Endothelial cell of umbilical vein (primary cell): Measurements from ENCODE around the gene CD63. TPM values are rescaled to one million over a fixed set of nuclear protein-coding genes. Genes with fewer than 3 reads are reported as not detected.

ENCODE experiments used
- BruUV-seq: library from RNA; stranded (reverse); fragments of 400-500 nt; replicated peaks from 2 replicates; lab custom pipeline; 2021; lab: Mats Ljungman, UMichigan
- CTCF ChIA-PET: fragments of 300-600, 350-600 bp; sonication (Branson Sonifier 250); formaldehyde crosslinking; loops from one replicate; lab custom pipeline; 2021; ENCODE audit warnings: antibody characterized with exemption, inconsistent platforms; lab: Charles Lee
- POLR2A ChIA-PET: fragments of 300-600, 350-600 bp; sonication (Branson Sonifier 250); formaldehyde crosslinking; loops from one replicate; lab custom pipeline; 2021; ENCODE audit warnings: antibody characterized with exemption, inconsistent platforms; lab: Charles Lee
- DNase-seq: peaks from one replicate; pipeline ENCODE4 v3.0.0-alpha.2; 2011; ENCODE audit warnings: low read depth, low spot score
- FAIRE-seq: peaks from 2 replicates; lab custom pipeline; 2011; peaks lifted over from hg19 to GRCh38; lab: Jason Lieb, UNC
- H2AFZ ChIP-seq: 2 replicates; pipeline ENCODE4 v1.6.0; 2012; ENCODE audit warnings: low read depth, low read length, control low read depth, inconsistent platforms
- H3K27ac ChIP-seq: 2 replicates; pipeline ENCODE4 v1.5.1; 2011; ENCODE audit warnings: low read depth, mild to moderate bottlenecking, control low read depth, low read length, moderate library complexity; ENCODE audit not compliant: insufficient read depth
- H3K27me3 ChIP-seq, 2 experiments: 2 replicates each; pipeline versions ENCODE4 v1.6.0 to v1.6.1; 2011; ENCODE audit warnings: low read length in 2 of 2, mixed read lengths in 1 of 2; ENCODE audit not compliant: control insufficient read depth in 2 of 2, insufficient read depth in 2 of 2
- H3K36me3 ChIP-seq, 2 experiments: 2 replicates in 1 of 2; 3 replicates in 1 of 2; pipeline ENCODE4 v1.5.1; 2011; ENCODE audit warnings: low read length in 2 of 2, mild to moderate bottlenecking in 1 of 2, moderate library complexity in 1 of 2; ENCODE audit not compliant: control insufficient read depth in 2 of 2, insufficient read depth in 2 of 2; ENCODE audit errors: extremely low read depth in 1 of 2
- H3K4me1 ChIP-seq: 3 replicates; pipeline ENCODE4 v1.5.1; 2011; ENCODE audit warnings: mild to moderate bottlenecking, low read length; ENCODE audit not compliant: control insufficient read depth, insufficient read depth; ENCODE audit errors: extremely low read depth
- H3K4me2 ChIP-seq: 2 replicates; pipeline ENCODE4 v1.6.1; 2011; ENCODE audit warnings: low read length, control low read depth, mixed read lengths; ENCODE audit not compliant: insufficient read depth
- H3K4me3 ChIP-seq, 3 experiments: fragments of 200-600 bp in 1 of 3; sonication (generic), shearing (Covaris generic) in 1 of 3; replicated peaks in 1 of 3; 2 replicates each; pipeline ENCODE4 v1.5.1; 2011 to 2016; ENCODE audit warnings: control low read depth in 3 of 3, low read length in 3 of 3, mild to moderate bottlenecking in 2 of 3, inconsistent platforms in 1 of 3, low read depth in 1 of 3, moderate library complexity in 1 of 3; ENCODE audit not compliant: insufficient read depth in 1 of 3
- H3K79me2 ChIP-seq: 2 replicates; pipeline ENCODE4 v1.6.0; 2012; ENCODE audit warnings: low read length, inconsistent platforms; ENCODE audit not compliant: control insufficient read depth, insufficient read depth
- H3K9ac ChIP-seq: replicated peaks from 2 replicates; pipeline ENCODE3; 2011; ENCODE audit warnings: low read length, control low read depth; ENCODE audit not compliant: insufficient read depth; ENCODE audit errors: extremely low read depth
- H3K9me1 ChIP-seq: replicated peaks from 3 replicates; pipeline ENCODE4 v1.6.0; 2011; ENCODE audit warnings: mild to moderate bottlenecking, low read length; ENCODE audit not compliant: control insufficient read depth, insufficient read depth; ENCODE audit errors: extremely low read depth
- H3K9me3 ChIP-seq: replicated peaks from 2 replicates; pipeline ENCODE4 v1.5.1; 2012; ENCODE audit warnings: low read length, inconsistent platforms; ENCODE audit not compliant: control insufficient read depth, insufficient read depth
- H4K20me1 ChIP-seq: replicated peaks from 2 replicates; pipeline ENCODE3; 2011; ENCODE audit warnings: mild to moderate bottlenecking, low read length; ENCODE audit not compliant: control insufficient read depth, insufficient read depth; ENCODE audit errors: extremely low read depth
- CTCF ChIP-seq, 2 donors: IDR thresholded peaks; 1 replicate in 1 of 2; 2 replicates in 1 of 2; pipeline ENCODE4 v1.5.1; 2011; ENCODE audit warnings: low read length in 2 of 2, mild to moderate bottlenecking in 2 of 2, moderate library complexity in 2 of 2, control low read depth in 1 of 2, inconsistent platforms in 1 of 2, low read depth in 1 of 2; ENCODE audit not compliant: insufficient read depth in 1 of 2; ENCODE audit errors: extremely low read depth in 1 of 2
- EZH2 ChIP-seq: IDR thresholded peaks from 2 replicates; pipeline ENCODE4 v1.6.1; 2012; ENCODE audit warnings: borderline replicate concordance, low read depth, mild to moderate bottlenecking, moderate library complexity, low read length, inconsistent platforms; ENCODE audit not compliant: severe bottlenecking
- FOS ChIP-seq: IDR thresholded peaks from 2 replicates; pipeline ENCODE4 v1.6.1; 2011; ENCODE audit warnings: mild to moderate bottlenecking, low read length, moderate library complexity, borderline replicate concordance; ENCODE audit not compliant: insufficient read depth
- GATA2 ChIP-seq: IDR thresholded peaks from 2 replicates; pipeline ENCODE4 v1.7.0; 2011; ENCODE audit warnings: low read depth, mild to moderate bottlenecking, moderate library complexity, mixed read lengths, low read length; ENCODE audit not compliant: insufficient read length, insufficient read depth
- JUN ChIP-seq: IDR thresholded peaks from 2 replicates; pipeline ENCODE4 v1.6.1; 2011; ENCODE audit warnings: borderline replicate concordance, low read depth; ENCODE audit not compliant: insufficient read length, insufficient read depth
- MAX ChIP-seq: IDR thresholded peaks from 2 replicates; pipeline ENCODE4 v1.6.1; 2011; ENCODE audit not compliant: insufficient read depth, insufficient read length
- MYC ChIP-seq: IDR thresholded peaks from one replicate; pipeline ENCODE4 v1.6.1; 2011; ENCODE audit warnings: mild to moderate bottlenecking, low read depth, low read length
- POLR2A ChIP-seq: IDR thresholded peaks from 2 replicates; pipeline ENCODE4 v1.6.1; 2012; ENCODE audit warnings: low read depth, mild to moderate bottlenecking, control low read depth, low read length
- POLR2AphosphoS5 ChIP-seq: IDR thresholded peaks from 2 replicates; pipeline ENCODE4 v1.6.1; 2012; ENCODE audit warnings: low read depth, mild to moderate bottlenecking, control low read depth, low read length, moderate library complexity; ENCODE audit not compliant: insufficient read depth
- dilution Hi-C: fragments of 300-500 bp; cut with MboI; formaldehyde crosslinking; loops from one replicate; pipeline ENCODE4 v1.15.0; 2019; ENCODE audit warnings: low sequenced_read_pairs; ENCODE audit not compliant: extremely low pct_ligation_motif_present
- intact Hi-C: fragments of 100-400 bp; cut with micrococcal nuclease; formaldehyde crosslinking; loops from one replicate; pipeline ENCODE4 v1.10.0; 2022
- polyA plus RNA-seq, 4 experiments: library from polyadenylated mRNA; depleted of rRNA in 3 of 4; stranded (reverse) in 3 of 4; unstranded in 1 of 4; fragments of >200 nt; gene quantifications; 2 replicates each; pipeline versions ENCODE4 v1.2.1 to v1.2.3, GENCODE V29; 2011 to 2012; ENCODE audit warnings: missing spikeins in 1 of 4
- total RNA-seq: library from RNA; stranded (reverse); gene quantifications from 2 replicates; pipeline ENCODE4 v1.2.3, GENCODE V29; 2021

Gene CD63
- total and polyA plus RNA-seq, 2 donors (not counting 3 experiments of a cell fraction or from before 2014, with no cell fraction given): 1,054 to 1,429 TPM

- no peak overlapping the region for H2AFZ ChIP-seq
- no peaks in the 10 kb centered on the region for H3K9me3 ChIP-seq
- dilution Hi-C loops (no loop called here), intact Hi-C loops (no loop called here)
- ChIA-PET POLR2A (no interaction called here), CTCF (interaction anchor here (1.0 to 11.1 kb wide), 4 partner anchors 18 to 530 kb away, joined by 3 to 151 read pairs (median 26); no protein-coding TSS in a partner anchor)
- no peak for TF ChIP-seq GATA2
- TF ChIP-seq POLR2AphosphoS5: no peak
- TF ChIP-seq MYC: no peak
- TF ChIP-seq POLR2A: no peak
- no peak for TF ChIP-seq MAX
- no peak for TF ChIP-seq EZH2
- no peak for TF ChIP-seq CTCF (IDR thresholded peaks at IDR 0.05; ENCODE audit: extremely low read depth in 1 of 2, insufficient read depth in 1 of 2, low read depth in 1 of 2, low read length in 2 of 2)
- TF ChIP-seq FOS: no peak
- no peak for TF ChIP-seq JUN
- no peaks in the 10 kb centered on the region for H3K79me2 ChIP-seq
- no TSS peak for BruUV-seq
- DNase-seq (no peak), FAIRE-seq (no peak)
- H4K20me1 ChIP-seq: no peaks in the 10 kb centered on the region
- H3K36me3 ChIP-seq: peaks cover 2% of the 10 kb centered on the region in 2 experiments
- no peaks in the 10 kb centered on the region for H3K27me3 ChIP-seq
- H3K4me3 ChIP-seq: no peak overlapping the region
- H3K9ac ChIP-seq: no peak overlapping the region
- peaks cover 28% of the 10 kb centered on the region for H3K4me1 ChIP-seq
- no peak overlapping the region for H3K27ac ChIP-seq
- no peaks in the 10 kb centered on the region for H3K9me1 ChIP-seq
- no peak overlapping the region for H3K4me2 ChIP-seq
Measured at GRCh38 chr12:55718624-55719275, 10.1 kb downstream of the CD63 start.
